NCI-H69 (cell line): ENCODE results near the gene SERPINA1.
"Not testable (repeated sequence)": the region's sequence is repeated elsewhere in the genome, so short reads cannot be mapped to it uniquely, and the experiment has no call there.

ENCODE experiments used
- DNase-seq: peaks from one replicate; lab custom pipeline; 2025; lab: John Stamatoyannopoulos, UW

The SERPINA1 gene

DNA sequence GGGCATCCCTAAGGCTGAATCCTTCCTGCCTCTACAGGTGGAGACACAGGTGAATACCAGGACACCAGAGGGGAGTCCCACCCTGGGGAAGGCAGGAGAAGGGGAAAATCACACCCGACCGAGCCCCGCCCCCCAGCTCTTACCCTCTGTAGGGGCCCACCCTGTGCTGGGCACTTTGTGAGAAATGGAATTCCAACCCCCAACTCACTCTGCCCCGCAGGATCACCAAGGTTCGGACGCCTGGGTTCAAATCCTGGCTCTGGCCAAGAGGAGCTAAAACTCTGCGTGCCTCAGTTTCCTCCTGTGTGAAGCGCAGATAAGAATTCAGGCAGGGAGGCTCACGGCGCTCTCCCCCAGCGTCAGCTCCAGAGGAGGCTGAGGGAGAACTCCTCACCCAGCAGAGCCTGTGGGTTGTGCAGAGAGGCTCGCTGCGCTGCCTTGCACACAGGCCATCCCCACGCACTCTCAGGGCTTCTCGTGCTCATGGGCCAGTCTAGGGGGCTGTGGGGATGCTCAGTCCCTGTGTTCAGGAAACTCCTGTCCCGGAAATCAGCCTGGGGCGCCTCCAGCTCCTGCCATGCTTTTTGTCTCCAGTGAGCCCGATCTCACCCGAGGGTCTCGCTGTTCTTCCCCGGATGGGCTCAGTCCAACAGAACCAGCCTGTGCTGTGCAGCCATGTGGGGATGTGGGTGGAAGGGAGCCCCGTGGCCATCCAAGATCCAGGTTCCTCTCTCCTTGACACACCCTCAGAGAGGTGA lies 18.5 kb downstream of the SERPINA1 start:
- not testable (repeated sequence) for DNase-seq

DNA sequence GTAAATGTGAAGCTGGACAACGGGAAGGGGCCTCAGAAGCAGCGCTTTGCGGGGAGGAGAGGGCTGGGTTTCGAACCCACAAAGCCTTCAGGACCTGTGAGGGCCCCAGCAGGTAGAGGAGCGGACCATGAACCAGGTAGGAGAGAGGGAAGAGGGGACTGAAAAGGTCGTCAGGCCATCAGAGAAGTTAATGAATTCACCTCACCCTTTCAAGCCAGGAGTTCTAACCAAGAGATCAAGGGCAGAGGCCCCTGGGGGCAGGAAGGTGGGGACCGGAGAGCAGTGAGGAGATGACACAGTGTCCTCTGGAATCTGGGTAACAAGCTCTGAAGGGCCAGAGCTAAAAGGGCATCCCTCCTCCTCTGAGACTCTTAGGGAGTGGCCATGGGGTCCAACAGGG lies 19.4 kb downstream of the SERPINA1 start:
- no peak for DNase-seq

DNA sequence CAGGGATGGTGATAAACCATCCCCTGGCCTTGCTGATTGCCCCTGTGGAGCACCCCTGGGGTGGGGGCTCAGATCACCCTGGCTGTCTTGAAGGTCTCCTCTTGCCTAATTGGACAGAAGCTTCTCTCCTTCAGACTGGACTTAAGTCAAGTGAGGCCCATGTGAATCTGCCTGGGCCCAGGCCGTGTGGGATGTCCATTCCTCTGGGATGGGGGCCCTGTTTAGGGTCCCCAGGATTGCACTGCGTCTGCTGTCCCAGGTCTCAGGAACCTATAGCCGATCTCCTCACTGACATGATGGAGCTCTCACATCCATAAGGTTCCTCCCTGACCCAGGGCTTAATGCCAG lies 20.2 kb downstream of the SERPINA1 start:
- no peak for DNase-seq

DNA sequence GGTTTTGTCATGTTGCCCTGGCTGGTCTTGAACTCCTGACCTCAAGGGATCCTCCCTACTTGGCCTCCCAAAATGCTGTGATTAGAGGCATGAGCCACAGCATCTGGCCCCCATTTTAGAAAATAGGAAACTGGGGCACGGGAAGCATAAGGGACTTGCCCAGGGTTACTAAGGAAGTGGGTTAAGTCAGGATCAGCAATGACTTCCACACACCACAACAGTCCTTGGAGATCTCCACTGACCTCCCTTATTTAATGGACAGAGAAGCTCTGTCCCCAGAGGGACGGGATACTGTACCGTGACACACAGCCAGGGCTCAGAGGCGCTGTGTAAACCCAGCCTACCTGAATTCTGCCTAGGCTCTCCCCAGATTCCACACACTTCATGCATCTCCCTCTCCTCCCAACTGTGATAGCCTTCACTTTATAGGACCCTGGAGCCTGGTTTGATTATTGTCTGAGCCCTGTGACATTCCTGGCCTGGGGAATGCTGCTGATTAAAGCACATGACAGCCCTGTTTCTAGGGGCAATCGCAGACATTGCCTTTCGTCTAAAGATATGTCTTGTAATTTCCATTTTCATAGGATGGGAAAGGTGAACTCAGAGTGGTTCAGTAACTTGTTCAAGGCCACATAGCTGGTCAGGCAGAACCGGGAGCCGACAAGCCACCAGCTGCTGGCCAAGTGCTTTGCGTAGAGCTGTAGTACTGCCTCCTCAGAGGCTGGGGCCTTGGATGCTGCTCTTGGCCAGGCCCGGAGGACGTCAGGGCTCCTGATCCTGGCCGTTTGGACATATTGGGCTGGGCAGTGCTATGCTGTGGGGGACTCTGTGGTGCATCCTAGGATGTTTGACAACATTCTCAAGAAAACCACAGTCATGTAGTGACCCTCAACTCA lies 20.8 kb downstream of the SERPINA1 start:
- no peak for DNase-seq

DNA sequence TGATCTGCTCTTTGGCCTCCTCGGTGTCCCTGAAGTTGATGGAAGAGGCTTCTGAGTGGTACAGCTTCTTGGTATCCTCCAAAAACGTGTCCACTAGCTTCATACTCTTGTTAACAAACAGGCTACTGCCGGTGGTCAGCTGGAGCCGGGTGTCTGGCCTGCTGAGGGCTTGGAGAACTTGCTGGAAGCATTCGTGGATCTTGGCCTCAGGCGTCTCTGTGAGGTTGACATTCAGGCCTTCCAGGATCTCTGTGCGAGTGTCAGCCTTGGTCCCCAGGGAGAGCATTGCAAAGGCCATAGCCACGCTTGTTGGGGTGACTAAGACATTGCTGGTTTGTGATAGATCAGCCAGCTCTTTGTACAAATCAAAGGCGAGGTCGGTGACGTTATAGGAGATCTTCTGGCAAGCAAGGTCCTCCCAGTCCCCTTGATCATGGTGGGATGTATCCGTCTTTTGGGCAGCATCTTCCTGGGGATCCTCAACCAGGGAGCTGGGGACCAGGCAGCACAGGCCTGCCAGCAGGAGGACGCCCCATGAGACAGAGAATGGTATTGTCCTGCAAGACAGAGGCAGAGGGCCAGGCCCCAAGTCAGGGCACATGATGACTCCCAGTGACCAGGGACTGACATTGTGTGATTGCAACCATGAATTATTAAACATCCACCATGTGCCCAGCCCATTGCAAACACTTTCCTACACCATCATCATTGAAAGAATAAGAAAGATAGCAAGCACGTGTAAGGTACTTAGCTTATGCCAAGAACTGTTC lies 22.1 kb downstream of the SERPINA1 start, which contains the start of gene SERPINA2:
Gene SERPINA2, minus strand, starts transcription at position 553 of the 770 bp plus-strand sequence.
- no peak for DNase-seq

DNA sequence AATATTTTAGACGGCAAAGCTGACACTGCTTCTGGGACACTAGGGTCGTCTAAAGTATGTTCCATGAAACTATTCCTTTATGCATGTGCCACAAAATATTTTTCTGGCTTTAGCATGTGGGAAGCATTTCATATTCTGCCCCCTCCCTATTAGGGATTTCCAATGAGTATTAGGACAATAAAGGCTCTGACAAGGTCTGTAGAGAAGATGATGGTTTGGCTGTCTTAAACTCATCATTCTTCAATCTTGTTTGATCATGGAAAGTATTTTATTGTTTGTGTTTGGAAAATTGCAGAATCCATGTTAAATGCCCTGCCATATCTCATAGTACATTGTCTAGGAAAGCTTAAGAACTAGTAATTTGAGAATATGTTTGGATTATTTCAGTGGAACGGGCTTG lies 22.8 kb downstream of the SERPINA1 start:
- DNase-seq, result no peak

DNA sequence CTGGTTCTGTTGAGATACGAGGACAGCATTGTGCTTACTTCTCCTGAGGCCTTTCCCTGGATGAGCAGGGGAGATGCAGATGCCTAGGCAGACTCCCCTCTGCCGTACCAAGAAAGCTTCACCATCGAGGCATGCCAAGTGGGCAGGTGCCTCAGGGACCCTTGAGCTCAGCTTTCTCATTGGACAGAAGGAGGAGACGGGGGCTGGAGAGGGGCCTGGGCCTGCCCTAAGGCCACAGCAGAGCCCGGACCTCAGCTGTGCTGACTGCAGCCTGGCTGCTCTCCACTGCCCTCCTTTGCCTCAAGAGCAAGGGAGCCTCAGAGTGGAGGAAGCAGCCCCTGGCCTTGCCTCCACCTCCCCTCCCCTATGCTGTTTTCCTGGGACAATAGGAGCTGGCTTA lies 23.4 kb downstream of the SERPINA1 start:
- no peak for DNase-seq

DNA sequence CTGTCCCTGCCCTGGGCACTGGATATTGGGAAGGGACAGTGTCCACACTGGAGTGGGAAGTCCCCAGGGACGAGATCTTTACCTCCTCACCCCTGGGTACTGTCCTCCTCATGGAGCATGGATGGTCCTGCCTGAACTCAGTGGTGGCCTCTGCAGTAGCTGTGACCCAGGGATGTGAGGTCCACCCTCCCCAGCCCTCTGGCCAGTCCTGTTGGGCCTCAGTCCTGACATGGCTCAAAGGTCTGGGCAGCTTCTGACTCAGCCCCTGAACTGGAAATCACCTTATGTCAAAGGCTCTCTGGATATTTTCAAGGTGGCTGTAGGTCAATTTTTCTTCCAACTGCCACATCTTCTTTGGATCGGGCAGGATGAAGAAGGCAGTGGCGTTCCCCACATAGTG lies 24.4 kb downstream of the SERPINA1 start:
- no peak for DNase-seq

DNA sequence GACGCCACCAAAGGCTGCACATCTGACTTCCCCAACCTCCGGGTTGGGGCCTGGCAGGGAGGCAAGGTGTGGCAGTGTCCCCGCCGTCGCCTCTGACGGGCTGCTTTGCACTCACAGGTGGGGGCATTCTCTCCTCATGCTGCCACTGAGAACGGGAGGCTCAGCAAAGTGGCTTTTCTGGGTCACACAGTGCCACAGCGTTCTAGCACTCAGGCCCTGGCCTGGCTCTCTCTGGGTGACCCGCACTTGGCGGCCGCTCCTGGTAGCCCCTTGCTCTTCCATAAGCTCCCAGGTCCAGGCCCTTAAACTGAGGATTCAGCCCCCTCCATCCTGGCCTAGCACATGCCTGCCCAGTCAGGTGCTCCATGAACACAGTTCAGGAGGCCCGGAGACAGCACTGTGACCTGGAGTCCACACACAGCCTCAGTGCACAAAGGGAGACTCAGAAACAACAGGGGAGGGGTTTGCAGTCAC lies 25.2 kb downstream of the SERPINA1 start:
- no peak for DNase-seq

DNA sequence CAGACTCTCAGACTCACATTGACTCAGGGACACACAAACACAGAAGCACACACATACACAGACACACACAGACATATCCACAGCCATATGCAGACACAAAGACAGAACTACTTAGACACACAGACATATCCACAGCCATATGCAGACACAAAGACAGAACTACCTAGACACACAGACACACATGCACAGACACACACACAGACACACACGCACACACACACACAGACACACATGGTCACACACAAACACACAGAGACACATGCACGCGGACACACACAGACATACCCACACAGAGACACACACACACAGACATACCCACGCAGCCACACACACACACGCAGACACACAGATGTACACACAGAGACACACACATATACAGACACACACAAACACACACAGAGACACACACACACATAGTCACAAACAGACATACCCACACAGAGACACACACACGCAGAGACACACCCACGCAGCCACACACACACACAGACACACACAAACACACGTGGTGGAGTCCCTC lies 25.7 kb downstream of the SERPINA1 start:
- DNase-seq, result no peak

DNA sequence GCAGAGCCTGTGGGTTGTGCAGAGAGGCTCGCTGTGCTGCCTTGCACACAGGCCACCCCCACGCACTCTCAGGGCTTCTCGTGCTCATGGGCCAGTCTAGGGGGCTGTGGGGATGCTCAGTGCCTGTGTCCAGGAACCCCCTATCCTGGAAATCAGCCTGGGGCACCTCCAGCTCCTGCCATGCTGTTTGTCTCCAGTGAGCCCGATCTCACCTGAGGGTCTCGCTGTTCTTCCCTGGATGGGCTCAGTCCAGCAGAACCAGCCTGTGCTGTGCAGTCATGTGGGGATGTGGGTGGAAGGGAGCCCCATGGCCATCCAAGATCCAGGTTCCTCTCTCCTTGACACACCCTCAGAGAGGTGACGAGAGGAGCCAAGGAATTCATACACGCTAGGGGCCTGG lies 26.7 kb downstream of the SERPINA1 start:
- DNase-seq, result no peak

DNA sequence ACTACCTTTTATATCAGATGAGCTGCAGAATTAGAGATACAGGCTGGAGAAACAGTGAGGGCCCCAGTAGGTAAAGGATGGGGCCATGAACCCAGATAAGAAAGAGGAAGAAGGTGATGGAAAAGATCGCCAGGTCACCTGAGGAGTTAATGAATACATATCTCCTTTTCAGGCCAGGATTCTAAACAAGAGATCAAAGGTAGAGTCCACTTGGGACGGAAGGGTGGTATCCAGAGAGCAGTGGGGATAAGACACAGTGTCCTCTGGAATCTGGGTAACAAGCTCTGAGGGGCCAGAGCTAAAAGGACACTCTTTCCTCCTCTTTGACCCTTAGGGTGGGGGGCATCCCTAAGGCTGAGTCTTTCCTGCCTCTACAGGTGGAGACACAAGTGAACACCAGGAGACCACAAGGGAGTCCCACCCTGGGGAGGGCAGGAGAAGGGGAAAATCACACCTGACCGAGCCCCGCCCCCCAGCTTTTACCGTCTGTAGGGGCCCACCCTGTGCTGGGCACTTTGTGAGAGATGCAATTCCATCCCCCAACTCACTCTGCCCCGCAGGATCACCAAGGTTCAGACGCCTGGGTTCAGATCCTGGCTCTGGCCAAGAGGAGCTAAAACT lies 27.3 kb downstream of the SERPINA1 start:
- no peak for DNase-seq

DNA sequence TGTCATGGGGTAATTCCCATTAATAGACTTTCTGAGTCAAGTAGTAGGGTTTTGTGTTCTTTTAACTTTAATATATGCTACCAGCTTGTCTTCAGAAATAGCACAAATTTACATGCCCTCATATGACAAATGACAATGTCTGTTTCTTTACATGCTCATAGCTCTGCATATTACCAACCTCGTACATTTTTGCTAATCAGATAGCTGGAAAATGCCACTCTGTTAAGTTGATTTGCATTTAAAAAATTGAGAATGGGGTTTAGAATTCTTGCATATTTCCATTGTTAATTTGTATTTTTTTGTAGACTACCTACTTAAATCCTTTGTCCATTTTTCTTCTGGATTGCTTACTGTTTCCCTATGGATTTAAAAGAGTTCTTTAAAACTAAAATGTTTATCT lies 31.2 kb downstream of the SERPINA1 start:
- no peak for DNase-seq

DNA sequence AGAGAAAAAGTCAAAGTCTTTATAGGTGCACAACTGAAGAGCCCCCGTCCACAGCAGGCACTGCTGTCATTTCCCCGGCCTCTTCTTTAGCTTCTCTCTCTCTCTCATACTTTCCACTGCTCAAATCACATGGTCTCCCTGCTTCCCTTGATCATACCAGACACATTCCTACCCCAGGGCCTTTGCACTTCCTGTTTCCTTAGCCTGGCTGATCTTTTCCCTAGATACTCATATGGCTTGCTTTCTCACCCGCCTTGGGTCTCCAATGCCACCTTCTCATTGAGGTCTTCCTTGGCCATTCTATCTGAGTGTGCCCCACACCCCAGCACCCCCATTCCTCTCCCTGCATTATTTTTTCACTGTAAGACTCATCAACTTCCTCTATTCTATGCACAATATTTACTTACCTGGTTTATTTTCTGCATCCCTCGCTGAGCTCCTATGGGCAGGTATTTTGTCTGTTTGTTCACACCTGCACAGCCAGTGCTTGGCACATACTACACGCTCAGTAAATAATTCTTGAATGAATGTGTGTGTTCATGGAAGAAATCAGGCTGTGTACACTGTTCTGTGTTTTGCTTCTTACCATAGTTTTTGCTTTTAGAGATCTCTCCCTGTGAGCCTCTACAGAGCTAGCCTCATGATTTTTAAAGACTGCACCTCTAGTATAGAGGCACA lies 31.9 kb downstream of the SERPINA1 start:
- DNase-seq, result peak; percentile 16

DNA sequence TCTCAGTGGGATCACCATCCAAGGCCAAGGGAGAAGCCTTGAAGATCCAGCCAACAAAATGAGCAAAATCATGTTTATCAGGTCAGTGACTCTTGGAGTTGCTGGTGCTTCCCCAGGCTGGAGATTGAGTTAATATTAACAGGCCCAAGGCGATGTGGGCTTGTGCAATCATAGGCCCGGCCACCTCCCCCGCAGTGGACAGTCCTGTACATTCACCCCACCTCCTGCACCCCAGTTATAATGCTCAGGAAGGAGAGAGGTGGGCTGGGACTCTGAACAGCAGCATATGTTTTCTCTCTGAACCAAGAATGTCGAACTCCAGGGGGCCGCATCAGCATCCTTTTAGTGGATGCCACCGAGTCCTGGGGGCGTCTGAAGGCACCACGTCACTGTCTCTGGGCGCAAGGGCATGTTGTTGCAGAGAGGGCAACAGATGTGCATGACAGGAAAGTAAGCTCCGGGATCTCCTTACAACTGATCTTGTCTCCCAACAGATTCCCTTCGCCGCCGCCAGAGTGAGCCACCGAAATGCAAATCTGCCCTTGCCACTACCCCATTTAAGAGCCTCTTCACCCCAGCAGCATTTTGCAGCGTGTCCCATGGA lies 33.1 kb downstream of the SERPINA1 start:
- DNase-seq, result no peak

DNA sequence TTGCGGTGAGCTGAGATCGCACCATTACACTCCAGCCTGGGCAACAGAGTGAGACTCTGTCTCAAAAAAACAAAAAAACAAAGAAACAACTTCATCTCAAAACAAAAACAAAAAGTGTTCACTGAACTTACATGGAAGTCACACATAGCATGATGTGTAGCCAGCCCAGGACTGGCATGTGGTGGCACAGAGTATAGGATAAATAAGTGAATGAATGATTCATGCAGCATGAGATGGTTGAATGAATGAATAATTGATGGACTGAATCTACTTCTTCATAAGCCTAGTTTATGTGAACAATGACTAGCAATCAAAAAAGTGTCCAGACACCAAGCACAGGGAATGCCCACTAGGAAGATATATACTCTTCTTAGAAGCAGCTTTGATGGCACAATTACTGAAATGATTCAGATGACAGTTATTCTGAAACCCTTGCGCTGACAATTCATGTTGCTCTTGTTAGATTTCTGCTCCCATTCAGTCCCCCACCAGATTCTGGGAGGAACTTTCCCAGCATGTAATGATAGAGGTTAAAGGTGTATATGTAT lies 33.7 kb downstream of the SERPINA1 start:
- no peak for DNase-seq

DNA sequence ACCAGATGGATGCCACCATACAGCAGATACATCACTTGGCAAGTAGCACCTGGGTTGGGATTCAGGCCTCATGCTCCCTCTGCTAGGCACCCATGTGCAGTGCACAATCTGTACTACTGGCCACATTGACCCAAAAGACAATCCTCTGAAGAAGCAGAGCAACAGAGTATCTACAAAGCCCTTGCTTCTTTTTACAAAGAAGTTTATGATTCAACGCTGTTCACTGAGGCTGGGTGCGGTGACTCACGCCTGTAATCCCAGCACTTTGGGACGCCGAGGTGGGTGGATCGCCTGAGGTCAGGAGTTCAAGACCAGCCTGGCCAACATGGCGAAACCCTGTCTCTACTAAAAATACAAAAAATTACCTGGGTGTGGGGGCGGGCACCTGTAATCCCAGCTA lies 34.2 kb downstream of the SERPINA1 start:
- DNase-seq, result not testable (repeated sequence)

DNA sequence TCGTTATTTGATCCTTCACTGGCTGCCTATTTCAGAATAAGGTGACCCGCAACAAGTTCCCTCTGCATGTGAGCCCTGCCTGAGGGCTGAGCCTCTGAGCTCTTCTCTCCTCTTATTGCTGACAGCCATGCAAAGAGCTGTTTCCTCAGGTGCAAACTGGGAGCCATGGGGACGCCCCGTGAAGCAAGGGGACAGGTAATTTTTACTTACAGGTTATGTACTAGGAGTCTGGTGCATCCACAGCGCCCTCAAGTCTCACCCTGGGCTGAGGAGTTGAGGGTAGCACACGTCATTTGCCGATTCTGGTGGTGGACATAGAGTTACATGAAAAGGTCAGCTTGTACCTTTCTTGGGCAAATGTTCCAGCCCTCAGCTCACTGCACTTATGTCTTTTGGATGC lies 39.1 kb downstream of the SERPINA1 start:
- no peak for DNase-seq

DNA sequence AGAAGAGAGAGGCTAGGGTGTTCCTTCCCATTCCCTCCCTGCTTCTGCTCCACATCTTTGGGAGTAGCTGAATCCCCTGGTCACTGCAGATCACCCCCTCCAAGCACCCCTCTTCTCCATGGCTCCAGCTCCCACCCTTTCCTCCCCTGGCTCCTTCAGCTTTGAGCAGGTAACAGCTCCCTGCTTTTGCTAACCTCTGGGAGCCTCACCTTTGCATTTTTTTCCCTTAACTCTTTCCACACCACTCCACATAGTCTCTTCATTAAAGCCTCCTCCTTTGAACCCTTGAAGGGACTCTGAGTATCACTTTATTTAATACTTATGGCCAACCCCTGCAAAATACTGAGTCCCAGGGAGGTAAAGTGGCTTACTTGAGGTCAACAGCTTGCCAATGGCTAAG lies 39.6 kb downstream of the SERPINA1 start:
- DNase-seq, result no peak

DNA sequence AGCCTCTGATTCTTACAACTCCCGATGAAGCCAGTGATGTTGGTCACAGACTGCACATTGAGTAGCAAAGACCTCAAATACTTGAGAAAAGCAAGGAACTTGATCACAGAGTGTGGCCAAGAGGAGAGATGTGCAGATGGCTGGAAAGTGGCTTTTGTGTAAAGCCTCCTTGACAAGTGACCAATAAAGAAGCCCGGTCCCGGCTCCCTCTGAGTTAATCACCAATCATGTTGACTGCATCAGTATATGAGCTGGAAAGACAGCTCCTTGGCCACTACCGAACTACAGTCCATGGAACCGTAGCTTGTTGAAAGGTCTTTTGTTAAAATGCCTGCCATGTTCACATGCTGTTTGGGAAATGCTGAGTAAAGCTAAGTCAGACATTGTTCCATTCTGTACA lies 41.6 kb downstream of the SERPINA1 start:
- no peak for DNase-seq
